Neural cell (in vitro differentiated cells): ENCODE results near the gene SWI5. TPM values are rescaled to one million over a fixed set of nuclear protein-coding genes. Genes with fewer than 3 reads are reported as not detected.

Source experiments
- H2AFZ ChIP-seq: fragments of 200-600, 300-800 bp; sonication (generic), shearing (Covaris generic); 2 replicates; pipeline ENCODE4 v1.6.0; 2014; ENCODE audit warnings: low read depth, mild to moderate bottlenecking, antibody characterized with exemption, low read length, moderate library complexity
- H3F3A ChIP-seq: fragments of 200-600 bp; shearing (Covaris generic); 2 replicates; pipeline ENCODE4 v1.6.1; 2016; ENCODE audit warnings: mild to moderate bottlenecking, moderate library complexity, mixed read lengths, antibody characterized with exemption, low read length; ENCODE audit not compliant: insufficient read depth, poor library complexity, severe bottlenecking
- H3K27ac ChIP-seq: fragments of 200-600, 300-800 bp; sonication (generic), shearing (Covaris generic); 2 replicates; pipeline ENCODE4 v1.5.1; 2014; ENCODE audit warnings: mild to moderate bottlenecking, low read length, moderate library complexity
- H3K27me3 ChIP-seq: fragments of 300-800, 200-600 bp; sonication (generic), shearing (Covaris generic); 2 replicates; pipeline ENCODE4 v1.6.0; 2014; ENCODE audit warnings: mild to moderate bottlenecking, low read depth, low read length, moderate library complexity; ENCODE audit not compliant: insufficient read depth
- H3K36me3 ChIP-seq: fragments of 300-800, 200-600 bp; sonication (generic), shearing (Covaris generic); 2 replicates; pipeline ENCODE4 v1.5.1; 2014; ENCODE audit warnings: mild to moderate bottlenecking, antibody characterized with exemption, low read length, moderate library complexity; ENCODE audit not compliant: insufficient read depth
- H3K4me2 ChIP-seq: fragments of 300-800, 200-600 bp; sonication (generic), shearing (Covaris generic); 2 replicates; pipeline ENCODE4 v1.6.0; 2014; ENCODE audit warnings: mild to moderate bottlenecking, low read length
- H3K4me3 ChIP-seq: fragments of 300-800, 200-600 bp; sonication (generic), shearing (Covaris generic); 2 replicates; pipeline ENCODE4 v1.5.1; 2014; ENCODE audit warnings: mild to moderate bottlenecking, low read length, moderate library complexity
- H3K79me2 ChIP-seq: fragments of 200-600 bp; shearing (Covaris generic); replicated peaks from 2 replicates; pipeline ENCODE4 v1.6.0; 2014; ENCODE audit warnings: mild to moderate bottlenecking, low read length, moderate library complexity; ENCODE audit not compliant: insufficient read depth
- H3K9ac ChIP-seq: fragments of 300-800, 200-600 bp; sonication (generic), shearing (Covaris generic); 2 replicates; pipeline ENCODE4 v1.6.1; 2016; ENCODE audit warnings: mild to moderate bottlenecking, low read length, mixed read lengths
- H3K9me2 ChIP-seq: fragments of 200-600 bp; shearing (Covaris generic); 2 replicates; pipeline ENCODE4 v1.6.1; 2016; ENCODE audit warnings: mild to moderate bottlenecking, low read length, mixed read lengths; ENCODE audit not compliant: insufficient read depth
- H3K9me3 ChIP-seq: fragments of 200-600, 300-800 bp; sonication (generic), shearing (Covaris generic); 2 replicates; pipeline ENCODE4 v1.6.1; 2016; ENCODE audit warnings: mild to moderate bottlenecking, mixed run types, low read length, moderate library complexity, mixed read lengths
- H4K20me1 ChIP-seq: fragments of 200-600 bp; shearing (Covaris generic); 2 replicates; pipeline ENCODE4 v1.6.1; 2016; ENCODE audit warnings: mild to moderate bottlenecking, mixed run types; ENCODE audit not compliant: insufficient read depth
- EP300 ChIP-seq: fragments of 450-650 bp; conservative IDR thresholded peaks from 2 replicates; pipeline ENCODE4 v1.6.1; 2014; ENCODE audit warnings: antibody characterized with exemption, mild to moderate bottlenecking, moderate library complexity; ENCODE audit not compliant: poor library complexity, severe bottlenecking
- EZH2 ChIP-seq: fragments of 200-600, 300-800 bp; shearing (Covaris generic), sonication (generic); IDR thresholded peaks from 2 replicates; pipeline ENCODE4 v1.6.1; 2014; ENCODE audit warnings: antibody characterized with exemption, low read length, borderline replicate concordance, mild to moderate bottlenecking; ENCODE audit not compliant: insufficient read depth, poor library complexity, severe bottlenecking
- MXI1 ChIP-seq: fragments of 450-650 bp; conservative IDR thresholded peaks from 2 replicates; pipeline ENCODE4 v1.6.1; 2014; ENCODE audit warnings: antibody characterized with exemption, mild to moderate bottlenecking; ENCODE audit not compliant: poor library complexity, severe bottlenecking
- POLR2AphosphoS5 ChIP-seq: IDR thresholded peaks from 2 replicates; pipeline ENCODE4 v1.6.1; 2012
- RAD21 ChIP-seq: fragments of 450-650 bp; conservative IDR thresholded peaks from 2 replicates; pipeline ENCODE4 v1.6.1; 2014; ENCODE audit warnings: antibody characterized with exemption, mild to moderate bottlenecking, moderate library complexity
- SMC3 ChIP-seq: fragments of 450-650 bp; conservative IDR thresholded peaks from 2 replicates; pipeline ENCODE4 v1.6.1; 2014; ENCODE audit warnings: antibody characterized with exemption, mild to moderate bottlenecking, moderate library complexity; ENCODE audit not compliant: poor library complexity
- TAF1 ChIP-seq: IDR thresholded peaks from 2 replicates; pipeline ENCODE4 v1.6.1; 2012; ENCODE audit warnings: low read depth
- polyA plus RNA-seq: library from polyadenylated mRNA; depleted of rRNA; stranded (reverse); fragments of >200 nt; gene quantifications from 2 replicates; pipeline ENCODE4 v1.2.3, GENCODE V29; 2014
- TF ChIP-seq, protein P1 (sequence below): IDR thresholded peaks from 2 replicates; pipeline ENCODE4 v1.6.1; 2012; ENCODE audit warnings: borderline replicate concordance
- TF ChIP-seq, protein P2 (sequence below): fragments of 450-650 bp; IDR thresholded peaks from 2 replicates; pipeline ENCODE4 v1.5.1; 2014; ENCODE audit warnings: antibody characterized with exemption, mild to moderate bottlenecking, moderate library complexity; ENCODE audit not compliant: poor library complexity, severe bottlenecking

SWI5 gene
- polyA plus RNA-seq, 1 donor from 2014 or later = 67.1 TPM

DNA sequence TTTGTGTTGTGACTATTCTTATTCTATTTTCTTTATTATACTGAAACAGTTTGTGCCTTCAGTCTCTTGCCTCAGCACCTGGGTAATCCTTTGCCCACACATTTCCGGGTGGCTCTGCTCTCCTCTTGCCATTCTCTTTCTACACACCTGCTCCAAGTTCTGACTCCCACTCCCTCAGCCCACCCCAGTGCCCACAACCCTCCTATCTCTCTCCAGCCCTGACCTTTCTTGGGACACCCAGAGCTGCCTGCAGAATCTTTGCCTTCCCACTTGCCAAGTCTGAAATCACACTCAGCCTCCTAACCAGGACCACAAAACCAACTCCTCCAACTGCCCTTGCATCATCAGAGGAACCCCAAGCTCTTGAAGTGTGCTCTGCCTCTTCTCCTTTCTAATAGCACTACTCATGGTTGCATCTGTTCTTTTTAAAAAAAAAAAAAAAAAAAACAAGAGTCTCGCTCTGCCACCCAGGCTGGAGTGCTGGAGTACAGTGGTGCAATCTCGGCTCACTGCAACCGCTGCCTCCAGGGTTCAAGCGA is 4.1 kb downstream of the SWI5 start:
- TF ChIP-seq SMC3 (no peak), POLR2AphosphoS5 (no peak), EP300 (no peak), TAF1 (no peak), MXI1 (no peak), RAD21 (no peak), EZH2 (no peak)
- TF ChIP-seq, protein P1, sequence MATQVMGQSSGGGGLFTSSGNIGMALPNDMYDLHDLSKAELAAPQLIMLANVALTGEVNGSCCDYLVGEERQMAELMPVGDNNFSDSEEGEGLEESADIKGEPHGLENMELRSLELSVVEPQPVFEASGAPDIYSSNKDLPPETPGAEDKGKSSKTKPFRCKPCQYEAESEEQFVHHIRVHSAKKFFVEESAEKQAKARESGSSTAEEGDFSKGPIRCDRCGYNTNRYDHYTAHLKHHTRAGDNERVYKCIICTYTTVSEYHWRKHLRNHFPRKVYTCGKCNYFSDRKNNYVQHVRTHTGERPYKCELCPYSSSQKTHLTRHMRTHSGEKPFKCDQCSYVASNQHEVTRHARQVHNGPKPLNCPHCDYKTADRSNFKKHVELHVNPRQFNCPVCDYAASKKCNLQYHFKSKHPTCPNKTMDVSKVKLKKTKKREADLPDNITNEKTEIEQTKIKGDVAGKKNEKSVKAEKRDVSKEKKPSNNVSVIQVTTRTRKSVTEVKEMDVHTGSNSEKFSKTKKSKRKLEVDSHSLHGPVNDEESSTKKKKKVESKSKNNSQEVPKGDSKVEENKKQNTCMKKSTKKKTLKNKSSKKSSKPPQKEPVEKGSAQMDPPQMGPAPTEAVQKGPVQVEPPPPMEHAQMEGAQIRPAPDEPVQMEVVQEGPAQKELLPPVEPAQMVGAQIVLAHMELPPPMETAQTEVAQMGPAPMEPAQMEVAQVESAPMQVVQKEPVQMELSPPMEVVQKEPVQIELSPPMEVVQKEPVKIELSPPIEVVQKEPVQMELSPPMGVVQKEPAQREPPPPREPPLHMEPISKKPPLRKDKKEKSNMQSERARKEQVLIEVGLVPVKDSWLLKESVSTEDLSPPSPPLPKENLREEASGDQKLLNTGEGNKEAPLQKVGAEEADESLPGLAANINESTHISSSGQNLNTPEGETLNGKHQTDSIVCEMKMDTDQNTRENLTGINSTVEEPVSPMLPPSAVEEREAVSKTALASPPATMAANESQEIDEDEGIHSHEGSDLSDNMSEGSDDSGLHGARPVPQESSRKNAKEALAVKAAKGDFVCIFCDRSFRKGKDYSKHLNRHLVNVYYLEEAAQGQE = no peak
- TF ChIP-seq, protein P2, sequence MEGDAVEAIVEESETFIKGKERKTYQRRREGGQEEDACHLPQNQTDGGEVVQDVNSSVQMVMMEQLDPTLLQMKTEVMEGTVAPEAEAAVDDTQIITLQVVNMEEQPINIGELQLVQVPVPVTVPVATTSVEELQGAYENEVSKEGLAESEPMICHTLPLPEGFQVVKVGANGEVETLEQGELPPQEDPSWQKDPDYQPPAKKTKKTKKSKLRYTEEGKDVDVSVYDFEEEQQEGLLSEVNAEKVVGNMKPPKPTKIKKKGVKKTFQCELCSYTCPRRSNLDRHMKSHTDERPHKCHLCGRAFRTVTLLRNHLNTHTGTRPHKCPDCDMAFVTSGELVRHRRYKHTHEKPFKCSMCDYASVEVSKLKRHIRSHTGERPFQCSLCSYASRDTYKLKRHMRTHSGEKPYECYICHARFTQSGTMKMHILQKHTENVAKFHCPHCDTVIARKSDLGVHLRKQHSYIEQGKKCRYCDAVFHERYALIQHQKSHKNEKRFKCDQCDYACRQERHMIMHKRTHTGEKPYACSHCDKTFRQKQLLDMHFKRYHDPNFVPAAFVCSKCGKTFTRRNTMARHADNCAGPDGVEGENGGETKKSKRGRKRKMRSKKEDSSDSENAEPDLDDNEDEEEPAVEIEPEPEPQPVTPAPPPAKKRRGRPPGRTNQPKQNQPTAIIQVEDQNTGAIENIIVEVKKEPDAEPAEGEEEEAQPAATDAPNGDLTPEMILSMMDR = no peak
- H3K27me3 ChIP-seq = no peaks in the 10 kb centered on the region

DNA sequence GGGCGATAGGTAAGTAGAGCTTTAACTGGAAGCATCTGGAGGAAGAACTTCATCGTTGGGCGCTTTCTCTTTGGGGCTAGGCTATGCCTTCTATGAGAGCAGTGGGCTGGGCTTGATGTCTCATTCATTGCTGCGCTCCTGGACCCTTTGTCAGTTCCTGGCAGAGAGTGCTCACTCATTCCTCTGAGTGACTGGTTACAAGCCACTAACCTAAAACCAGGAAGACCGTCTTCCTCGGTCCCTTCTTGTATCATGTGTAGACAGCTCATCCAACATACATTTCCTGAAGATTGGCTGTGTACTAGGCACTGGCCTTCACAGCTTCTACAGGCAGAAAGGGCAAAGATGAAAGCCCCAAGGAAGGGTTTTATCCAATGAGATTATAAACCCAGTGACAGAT is 6.4 kb downstream of the SWI5 start:
- H3K9me2 ChIP-seq = no peaks in the 10 kb centered on the region
- no peaks in the 10 kb centered on the region for H4K20me1 ChIP-seq
- H3K79me2 ChIP-seq = no peaks in the 10 kb centered on the region
- no peak overlapping the region for H2AFZ ChIP-seq
- H3K4me3 ChIP-seq = no peak overlapping the region
- TF ChIP-seq EP300 = no peak
- TF ChIP-seq, protein P2 = no peak
- no peak for TF ChIP-seq RAD21
- TF ChIP-seq POLR2AphosphoS5 = no peak
- no peak for TF ChIP-seq TAF1
- TF ChIP-seq, protein P1 = no peak
- TF ChIP-seq MXI1 = no peak
- TF ChIP-seq SMC3 = no peak
- no peaks in the 10 kb centered on the region for H3F3A ChIP-seq
- H3K27me3 ChIP-seq = no peaks in the 10 kb centered on the region
- no peaks in the 10 kb centered on the region for H3K36me3 ChIP-seq
- H3K4me2 ChIP-seq = no peak overlapping the region
- no peaks in the 10 kb centered on the region for H3K9me3 ChIP-seq
- H3K27ac ChIP-seq = no peak overlapping the region
- H3K9ac ChIP-seq = no peak overlapping the region

More for the DNA sequence above, 4.1 kb downstream of the SWI5 start:
- Histone ChIP-seq H3K27ac (no peak overlapping the region), H3K36me3 (no peaks in the 10 kb centered on the region), H3F3A (no peaks in the 10 kb centered on the region), H3K79me2 (peaks cover 3% of the 10 kb centered on the region), H3K4me2 (no peak overlapping the region), H2AFZ (no peak overlapping the region), H3K9me2 (no peaks in the 10 kb centered on the region), H4K20me1 (no peaks in the 10 kb centered on the region), H3K9ac (no peak overlapping the region), H3K4me3 (no peak overlapping the region), H3K9me3 (no peaks in the 10 kb centered on the region)
